Stromal cell of bone marrow (primary cell): Measurements from ENCODE around the gene GREB1.

Source experiments
- DNase-seq: peaks from one replicate; pipeline ENCODE4 v3.0.0-alpha.2; 2012; ENCODE audit warnings: low read depth

GREB1 gene

GRCh38 chr2:11540148-11540995 lies 6.5 kb downstream of the GREB1 start:
- DNase-seq = no peak

- DNase-seq = no peak
Measured at GRCh38 chr2:11540996-11541692, 7.3 kb downstream of the GREB1 start.

GRCh38 chr2:11541693-11542274 lies 7.9 kb downstream of the GREB1 start:
- no peak for DNase-seq

GRCh38 chr2:11542275-11542819 lies 8.5 kb downstream of the GREB1 start:
- no peak for DNase-seq

- DNase-seq = no peak
Measured at GRCh38 chr2:11543337-11544216, 9.7 kb downstream of the GREB1 start.

- DNase-seq = no peak
Measured at GRCh38 chr2:11546072-11546471, 12.2 kb downstream of the GREB1 start.

GRCh38 chr2:11547912-11548497 lies 14.2 kb downstream of the GREB1 start:
- DNase-seq = no peak

GRCh38 chr2:11550302-11550701 lies 16.5 kb downstream of the GREB1 start:
- no peak for DNase-seq

- DNase-seq = no peak
Measured at GRCh38 chr2:11550901-11551568, 17.2 kb downstream of the GREB1 start.

- DNase-seq = no peak
Measured at GRCh38 chr2:11551569-11552259, 17.9 kb downstream of the GREB1 start.

GRCh38 chr2:11552260-11552638 lies 18.4 kb downstream of the GREB1 start:
- no peak for DNase-seq

- peak; percentile 29 for DNase-seq
Measured at GRCh38 chr2:11553661-11554398, 20.0 kb downstream of the GREB1 start.

- no peak for DNase-seq
Measured at GRCh38 chr2:11554399-11554716, 20.5 kb downstream of the GREB1 start.

GRCh38 chr2:11556101-11556806 lies 22.4 kb downstream of the GREB1 start:
- no peak for DNase-seq

GRCh38 chr2:11558214-11558886 lies 24.5 kb downstream of the GREB1 start:
- DNase-seq = no peak

GRCh38 chr2:11559066-11559785 lies 25.4 kb downstream of the GREB1 start:
- DNase-seq = no peak

- no peak for DNase-seq
Measured at GRCh38 chr2:11559786-11560155, 25.9 kb downstream of the GREB1 start.

- DNase-seq = no peak
Measured at GRCh38 chr2:11560806-11561205, 27.0 kb downstream of the GREB1 start.
